Endodermal cell (in vitro differentiated cells): ENCODE results near the gene ZBTB7C. TPM values are rescaled to one million over a fixed set of nuclear protein-coding genes. Genes with fewer than 3 reads are reported as not detected.

Experiments used
- DNase-seq: peaks from one replicate; pipeline ENCODE4 v3.0.0-alpha.2; 2017
- H3K27ac ChIP-seq: 2 replicates; pipeline ENCODE4 v1.5.1; 2013; ENCODE audit warnings: mild to moderate bottlenecking, low read depth, low read length, moderate library complexity
- H3K27me3 ChIP-seq: 2 replicates; pipeline ENCODE4 v1.6.1; 2013; ENCODE audit warnings: mild to moderate bottlenecking, low read length, moderate library complexity; ENCODE audit not compliant: insufficient read depth, control insufficient read depth, poor library complexity, severe bottlenecking
- H3K36me3 ChIP-seq: 2 replicates; pipeline ENCODE4 v1.7.0; 2013; ENCODE audit warnings: mild to moderate bottlenecking, low read length, moderate library complexity; ENCODE audit not compliant: control insufficient read depth, insufficient read depth
- H3K4me1 ChIP-seq: one replicate; pipeline ENCODE4 v1.7.0; 2013; ENCODE audit warnings: low read length; ENCODE audit not compliant: control insufficient read depth, insufficient read depth
- H3K4me3 ChIP-seq: 2 replicates; pipeline ENCODE4 v1.5.1; 2013; ENCODE audit warnings: mild to moderate bottlenecking, low read length, moderate library complexity
- H3K9ac ChIP-seq: 2 replicates; pipeline ENCODE4 v1.6.1; 2013; ENCODE audit warnings: mild to moderate bottlenecking, low read length, moderate library complexity; ENCODE audit not compliant: poor library complexity, severe bottlenecking; ENCODE audit errors: extremely low read depth
- H3K9me3 ChIP-seq: 2 replicates; pipeline ENCODE4 v1.6.1; 2013; ENCODE audit warnings: mild to moderate bottlenecking, low read length, moderate library complexity; ENCODE audit not compliant: control insufficient read depth
- H3K27ac Mint-ChIP-seq: 2 replicates; pipeline ENCODE4 v1.8.0; 2020; ENCODE audit warnings: mixed read lengths
- H3K27me3 Mint-ChIP-seq: 2 replicates; pipeline ENCODE4 v1.8.0; 2021; ENCODE audit warnings: mild to moderate bottlenecking, mixed read lengths; ENCODE audit not compliant: insufficient read depth
- H3K36me3 Mint-ChIP-seq: 2 replicates; pipeline ENCODE4 v1.8.0; 2020; ENCODE audit warnings: low read depth, mixed read lengths
- H3K4me1 Mint-ChIP-seq: 2 replicates; pipeline ENCODE4 v1.8.0; 2020; ENCODE audit warnings: mixed read lengths
- H3K4me3 Mint-ChIP-seq: 2 replicates; pipeline ENCODE4 v1.8.0; 2020; ENCODE audit warnings: mild to moderate bottlenecking, moderate library complexity, mixed read lengths
- H3K9me3 Mint-ChIP-seq: 2 replicates; pipeline ENCODE4 v1.8.0; 2020; ENCODE audit warnings: mild to moderate bottlenecking, mixed read lengths
- CTCF ChIP-seq: fragments of 200-600 bp; sonication (generic); conservative IDR thresholded peaks from 2 replicates; pipeline ENCODE4 v1.5.0; 2021; ENCODE audit warnings: antibody characterized with exemption, mild to moderate bottlenecking
- WGBS, 2 experiments: methylation state at CpG; one replicate each; pipeline versions ENCODE4 v1.1.5 to v1.1.7; 2013; ENCODE audit warnings: missing lambda C conversion rate in 2 of 2, mixed read lengths in 1 of 2; ENCODE audit not compliant: insufficient coverage in 1 of 2, insufficient read length in 1 of 2; 5-methylcytosine and 5-hydroxymethylcytosine counted together
- total RNA-seq, 2 donors: library from RNA; stranded (reverse); fragmentation: NEBNext Ultra II Directional in 1 of 2; extraction: Animal tissue kit (Norgen Biotek cat#: 25700) in 1 of 2; gene quantifications; 2 replicates in 1 of 2; 3 replicates in 1 of 2; pipeline ENCODE4 v1.2.1, GENCODE V29; 2021

ZBTB7C gene
- total RNA-seq, 2 donors from 2014 or later: 0.31 to 0.62 TPM

- peaks cover 7% of the 10 kb centered on the region for H3K4me1 Mint-ChIP-seq
- Histone ChIP-seq H3K27ac (peak overlapping the region; percentile 22), H3K4me3 (no peak overlapping the region), H3K9ac (no peak overlapping the region), H3K36me3 (no peaks in the 10 kb centered on the region), H3K9me3 (no peaks in the 10 kb centered on the region), H3K4me1 (no peaks in the 10 kb centered on the region), H3K27me3 (no peaks in the 10 kb centered on the region)
- no peak for DNase-seq
- H3K9me3 Mint-ChIP-seq: no peaks in the 10 kb centered on the region
- no peak for TF ChIP-seq CTCF
- no peak overlapping the region for H3K27ac Mint-ChIP-seq
- H3K27me3 Mint-ChIP-seq: peaks cover 17% of the 10 kb centered on the region
- WGBS, 2 experiments: 80 to 82% methylated on average over 14 to 16 of the region's 16 CpGs
- no peaks in the 10 kb centered on the region for H3K36me3 Mint-ChIP-seq
- no peak overlapping the region for H3K4me3 Mint-ChIP-seq
These were observed 115.0 kb downstream of the ZBTB7C start for GRCh38 chr18:48293954-48294898.

- Mint-ChIP-seq H3K36me3 (no peaks in the 10 kb centered on the region), H3K27me3 (peaks cover 19% of the 10 kb centered on the region), H3K9me3 (no peaks in the 10 kb centered on the region), H3K27ac (no peak overlapping the region), H3K4me3 (no peak overlapping the region), H3K4me1 (peaks cover 7% of the 10 kb centered on the region)
- TF ChIP-seq CTCF: no peak
- DNase-seq: no peak
- no peaks in the 10 kb centered on the region for H3K4me1 ChIP-seq
- H3K4me3 ChIP-seq: no peak overlapping the region
- H3K36me3 ChIP-seq: no peaks in the 10 kb centered on the region
- 86 to 88% methylated on average over 3 to 4 of the region's 4 CpGs for WGBS, 2 experiments
- no peak overlapping the region for H3K27ac ChIP-seq
- no peak overlapping the region for H3K9ac ChIP-seq
- H3K9me3 ChIP-seq: no peaks in the 10 kb centered on the region
- H3K27me3 ChIP-seq: no peaks in the 10 kb centered on the region
These were observed 116.3 kb downstream of the ZBTB7C start for GRCh38 chr18:48292782-48293424.

- Mint-ChIP-seq H3K27ac (no peak overlapping the region), H3K27me3 (peaks cover 19% of the 10 kb centered on the region), H3K4me3 (no peak overlapping the region), H3K9me3 (no peaks in the 10 kb centered on the region), H3K36me3 (no peaks in the 10 kb centered on the region), H3K4me1 (peaks cover 7% of the 10 kb centered on the region)
- Histone ChIP-seq H3K27ac (no peak overlapping the region), H3K4me1 (no peaks in the 10 kb centered on the region), H3K9me3 (no peaks in the 10 kb centered on the region), H3K4me3 (no peak overlapping the region), H3K36me3 (no peaks in the 10 kb centered on the region), H3K27me3 (no peaks in the 10 kb centered on the region), H3K9ac (no peak overlapping the region)
- TF ChIP-seq CTCF: no peak
- 92 to 100% methylated on average over 2 to 4 of the region's 4 CpGs for WGBS, 2 experiments
- no peak for DNase-seq
These were observed 117.0 kb downstream of the ZBTB7C start for GRCh38 chr18:48292229-48292628.
